ENCODE results near the gene TNXB. TPM values are rescaled to one million over a fixed set of nuclear protein-coding genes. Genes with fewer than 3 reads are reported as not detected.

TNXB gene
- total and polyA plus RNA-seq, 2 of the 4 experiments (the other 2 are of a cell fraction) = 0.05 TPM; not detected in 1

DNA sequence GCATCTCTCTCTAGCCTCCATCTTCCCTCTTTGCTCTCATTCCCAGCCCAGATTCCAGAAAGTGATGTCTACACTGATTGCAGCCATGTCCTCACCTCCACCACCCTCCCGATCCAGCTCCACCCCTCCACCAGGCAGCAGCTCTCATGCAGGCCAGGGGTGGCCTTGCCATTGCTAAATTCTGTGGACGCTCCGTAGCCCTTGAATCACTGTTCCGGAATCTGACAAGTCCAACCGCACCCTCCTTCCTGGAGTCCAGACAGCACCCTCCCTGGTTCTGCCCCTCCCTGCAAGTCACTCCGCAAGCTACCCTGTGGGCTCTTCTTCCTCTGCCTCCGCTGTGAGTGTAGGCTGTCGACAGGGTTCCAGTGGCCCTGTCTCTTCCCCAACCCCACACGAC lies 26.2 kb downstream of the TNXB start:
- Histone ChIP-seq H3K27ac (ENCODE audit: insufficient read depth, low read length) (no peak overlapping the region), H3K23ac (ENCODE audit: low read depth, low read length) (0 out of 2 replicates have a peak overlapping the region, but pooled peaks have one; percentile 0)

More for the DNA sequence above, 26.2 kb downstream of the TNXB start:
- no peak overlapping the region for H2AFZ ChIP-seq (replicated peaks; ENCODE audit: low read length, poor library complexity)
- peak overlapping the region; percentile 81 for H2BK120ac ChIP-seq (ENCODE audit: low read depth, low read length)
- no peak overlapping the region for H4K5ac ChIP-seq (ENCODE audit: low read depth, low read length)
- H2AK5ac ChIP-seq (ENCODE audit: low read depth, low read length) = peak overlapping the region; percentile 79
- H3K36me3 ChIP-seq (ENCODE audit: control insufficient read depth, insufficient read depth, low read length) = no peaks in the 10 kb centered on the region
- H2BK20ac ChIP-seq (ENCODE audit: low read depth, low read length) = peak overlapping the region; percentile 74
- peak overlapping the region; percentile 70 for H4K91ac ChIP-seq (ENCODE audit: insufficient read depth, low read depth, low read length)
- no peak overlapping the region for H2BK5ac ChIP-seq (ENCODE audit: low read depth, low read length, poor library complexity, severe bottlenecking)
- H4K8ac ChIP-seq (ENCODE audit: low read depth in 2 of 2, low read length in 2 of 2) = no peak overlapping the region
- H3K4me2 ChIP-seq (ENCODE audit: low read depth, low read length) = no peak overlapping the region
- peaks cover 7% of the 10 kb centered on the region for H4K20me1 ChIP-seq (ENCODE audit: insufficient read depth, low read length)
- no peak for ATAC-seq (ENCODE audit: low read depth)
- no peak overlapping the region for H3K56ac ChIP-seq (ENCODE audit: extremely low read depth, insufficient read depth, low read length)
- H3K18ac ChIP-seq (ENCODE audit: low read depth, low read length) = no peak overlapping the region
- POLR2A ChIA-PET (ENCODE audit: unreplicated experiment) = no interaction called here
- H3K79me1 ChIP-seq (ENCODE audit: low read depth in 1 of 2, low read length in 2 of 2) = no peaks in the 10 kb centered on the region
- in situ Hi-C loops (cut with MboI; ENCODE audit: low sequenced_read_pairs) (no loop called here), intact Hi-C loops (cut with micrococcal nuclease) (no loop called here), dilution Hi-C loops (cut with HindIII; ENCODE audit: low sequenced_read_pairs, unreplicated experiment) (no loop called here)
- CTCF ChIA-PET = interaction anchor here (1.0 kb wide), 1 partner anchor 35 kb away, joined by 3 read pairs; no protein-coding TSS in a partner anchor
- H3K4me3 ChIP-seq (ENCODE audit: insufficient read depth, low read depth, low read length) = no peak overlapping the region
- H3K4ac ChIP-seq (ENCODE audit: low read depth, low read length) = peak overlapping the region; percentile 68
- no peak overlapping the region for H3K9ac ChIP-seq (ENCODE audit: low read depth, low read length)
- H3K4me1 ChIP-seq (ENCODE audit: control insufficient read depth, insufficient read depth, low read length) = peaks cover 31% of the 10 kb centered on the region
- no TSS peak for BruUV-seq (replicated peaks)
- WGBS, 2 experiments (ENCODE audit: extremely low coverage in 2 of 2, insufficient read length in 1 of 2) = 91% methylated on average over 5 of the region's 9 CpGs; no CpG with 5 or more reads in 1 of the 2 experiments
- 0 out of 3 replicates have a peak overlapping the region, but pooled peaks have one; percentile 18 for H2BK15ac ChIP-seq (ENCODE audit: low read depth, low read length)
- H3K9me1 ChIP-seq (ENCODE audit: insufficient read depth, low read length) = peaks cover 24% of the 10 kb centered on the region
- TF ChIP-seq CHD1 (IDR thresholded peaks at IDR 0.05; ENCODE audit: low read depth, low read length) = no peak
- TF ChIP-seq MXI1 (IDR thresholded peaks at IDR 0.05; ENCODE audit: borderline replicate concordance, low read depth, low read length) = no peak
- no peak for TF ChIP-seq RAD21 (IDR thresholded peaks at IDR 0.05; ENCODE audit: low read length)
- no peak for TF ChIP-seq SMC3 (IDR thresholded peaks at IDR 0.05; ENCODE audit: low read depth, low read length)
- TF ChIP-seq MAZ (IDR thresholded peaks at IDR 0.05; ENCODE audit: borderline replicate concordance, low read depth, low read length) = no peak
- TF ChIP-seq RFX5 (IDR thresholded peaks at IDR 0.05; ENCODE audit: low read depth, low read length) = no peak
- no peak for TF ChIP-seq ELK1 (IDR thresholded peaks at IDR 0.05; ENCODE audit: borderline replicate concordance, low read depth, low read length)
- TF ChIP-seq BHLHE40 (IDR thresholded peaks at IDR 0.05; ENCODE audit: low read depth, low read length) = no peak
- TF ChIP-seq, protein P1, sequence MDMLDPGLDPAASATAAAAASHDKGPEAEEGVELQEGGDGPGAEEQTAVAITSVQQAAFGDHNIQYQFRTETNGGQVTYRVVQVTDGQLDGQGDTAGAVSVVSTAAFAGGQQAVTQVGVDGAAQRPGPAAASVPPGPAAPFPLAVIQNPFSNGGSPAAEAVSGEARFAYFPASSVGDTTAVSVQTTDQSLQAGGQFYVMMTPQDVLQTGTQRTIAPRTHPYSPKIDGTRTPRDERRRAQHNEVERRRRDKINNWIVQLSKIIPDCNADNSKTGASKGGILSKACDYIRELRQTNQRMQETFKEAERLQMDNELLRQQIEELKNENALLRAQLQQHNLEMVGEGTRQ (IDR thresholded peaks at IDR 0.05; ENCODE audit: low read depth, low read length) = no peak
- no peak for TF ChIP-seq CEBPB (IDR thresholded peaks at IDR 0.05; ENCODE audit: low read depth, low read length)
- H3K27me3 ChIP-seq (ENCODE audit: control insufficient read depth, insufficient read depth, low read length) = peaks cover 28% of the 10 kb centered on the region
- H2AK9ac ChIP-seq (replicated peaks; ENCODE audit: low read depth, low read length, poor library complexity) = peak overlapping the region; percentile 28
- H3K14ac ChIP-seq (replicated peaks; ENCODE audit: low read depth, low read length) = peak overlapping the region; percentile 37; the same call in 1 of the 2 replicates
- no peaks in the 10 kb centered on the region for H3K9me3 ChIP-seq (ENCODE audit: control insufficient read depth, insufficient read depth, low read length)
- DNase-seq = no peak
